ENCODE results near the gene CAMK1D.

Gene CAMK1D

GRCh38 chr10:12628153-12628552, 278.8 kb downstream of the CAMK1D start:
- TF ChIP-seq CTCF (IDR thresholded peaks at IDR 0.05) = no peak

GRCh38 chr10:12628964-12629766, 279.8 kb downstream of the CAMK1D start:
- no peak for TF ChIP-seq CTCF (IDR thresholded peaks at IDR 0.05)

DNA sequence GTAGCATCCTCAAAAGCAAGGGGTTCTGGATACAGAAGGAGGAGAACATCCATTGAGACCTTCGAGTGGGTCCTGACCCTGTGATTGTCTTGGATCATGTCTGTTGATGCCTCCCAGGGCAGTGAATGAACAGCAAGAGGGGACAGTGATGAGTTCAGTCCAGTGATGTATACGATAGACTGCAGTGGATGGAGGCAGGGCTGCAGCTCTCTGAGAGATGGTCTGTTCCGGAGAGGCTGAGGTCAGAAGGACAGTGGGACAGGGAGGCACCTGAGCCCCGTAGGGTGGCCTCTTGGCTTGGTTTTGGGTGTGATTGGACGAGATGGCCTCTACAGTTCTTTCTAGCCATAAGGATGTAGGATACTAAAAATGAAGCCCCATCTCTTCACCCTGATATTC, 280.4 kb downstream of the CAMK1D start:
- TF ChIP-seq CTCF (IDR thresholded peaks at IDR 0.05) = no peak

DNA sequence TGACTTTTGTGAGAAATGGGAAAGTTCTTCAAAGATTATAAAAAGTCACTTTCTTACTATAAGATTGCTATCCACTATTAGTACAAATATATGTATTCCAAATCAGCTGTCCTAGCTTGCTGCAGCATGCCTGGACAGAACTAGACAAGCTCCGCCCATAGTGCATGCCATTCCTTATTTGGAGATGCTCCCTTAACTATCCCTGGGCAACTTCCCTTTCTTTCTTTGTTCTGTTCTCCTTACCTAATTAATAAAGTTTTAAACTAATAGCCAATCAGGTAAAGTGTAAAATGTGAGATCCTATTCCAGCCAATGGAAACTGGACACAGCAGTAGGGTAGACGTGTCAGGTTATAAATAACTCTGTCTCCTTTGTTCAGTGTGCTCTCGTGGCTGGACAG, 281.9 kb downstream of the CAMK1D start:
- TF ChIP-seq CTCF (IDR thresholded peaks at IDR 0.05) = no peak

- TF ChIP-seq CTCF (IDR thresholded peaks at IDR 0.05) = no peak
Measured at GRCh38 chr10:12631787-12632562, 282.6 kb downstream of the CAMK1D start.

- TF ChIP-seq CTCF (IDR thresholded peaks at IDR 0.05) = no peak
Measured at GRCh38 chr10:12633776-12634620, 284.7 kb downstream of the CAMK1D start.

DNA sequence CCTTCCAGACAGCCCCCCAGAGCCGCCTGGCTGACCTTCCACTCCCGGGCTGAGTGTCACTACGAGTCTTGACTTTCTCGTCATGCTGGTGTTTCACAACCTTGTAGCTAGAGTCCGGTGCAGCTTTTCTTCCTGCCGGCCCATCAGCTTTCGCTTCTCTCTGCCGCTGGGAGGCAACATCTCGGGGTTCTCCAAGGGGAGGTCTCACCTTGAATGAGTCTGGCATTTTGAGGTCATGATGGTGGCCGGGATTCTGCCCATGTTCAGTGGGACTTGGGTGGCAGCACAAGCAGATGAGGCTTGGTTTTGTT, 285.2 kb downstream of the CAMK1D start:
- TF ChIP-seq CTCF (IDR thresholded peaks at IDR 0.05) = no peak
